ENCODE measurements around the gene ZNG1B.
"Not testable (repeated sequence)": the region's sequence is repeated elsewhere in the genome, so short reads cannot be mapped to it uniquely, and the experiment has no call there.

ZNG1B gene

DNA sequence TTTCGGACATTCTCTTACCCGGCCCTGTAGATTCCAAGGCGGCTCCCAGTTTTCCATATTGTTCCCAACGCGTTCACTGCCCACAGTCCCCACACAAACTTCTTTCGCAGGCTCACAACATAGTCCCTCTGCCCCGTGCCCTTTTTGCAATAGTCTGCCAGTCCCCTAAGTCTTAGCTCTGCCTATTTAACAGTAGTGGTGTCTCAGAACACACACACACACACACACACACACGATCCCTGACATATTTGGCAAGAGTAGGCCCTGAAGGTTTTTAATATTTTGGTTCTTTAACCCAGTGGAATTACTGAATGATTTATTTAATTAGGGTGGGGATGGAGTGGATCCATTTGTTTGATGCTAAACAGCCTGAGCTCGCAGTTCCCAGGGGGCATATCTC is 105.0 kb downstream of the ZNG1B start:
- DNase-seq (ENCODE audit: low read depth in 4 of 4, low spot score in 1 of 4): not testable (repeated sequence)

Measured in stimulated activated CD4-positive, alpha-beta T cell treated with anti-CD3 and anti-CD28 coated beads, Interleukin-1b, Interleukin-23, amount 100 ng/mL, for 24 hours (primary cell).